ENCODE measurements around the gene PDCD2L. TPM values are rescaled to one million over a fixed set of nuclear protein-coding genes. Genes with fewer than 3 reads are reported as not detected.

The PDCD2L gene
- total and polyA plus RNA-seq, 2 of the 8 experiments (the other 6 are each of a cell fraction or from before 2014, with no cell fraction given): 51.5 to 78.1 TPM

GRCh38 chr19:34471906-34472700 lies 67.9 kb downstream of the PDCD2L start (continued):
- TF ChIP-seq CHD7 (IDR thresholded peaks at IDR 0.05; ENCODE audit: insufficient replicate concordance, low read length): no peak
- no peak for TF ChIP-seq EP300 (IDR thresholded peaks at IDR 0.05; ENCODE audit: borderline replicate concordance in 1 of 2, low read depth in 2 of 2, low read length in 2 of 2)
